GM21390 (cell line): ENCODE data around the gene DNAAF1.
"Not testable (repeated sequence)": the region's sequence is repeated elsewhere in the genome, so short reads cannot be mapped to it uniquely, and the experiment has no call there.

Experiments used
- ATAC-seq: cut with Tn5 transposase; IDR thresholded peaks from one replicate; pipeline ENCODE4 v1.9.1; 2021; ENCODE audit not compliant: unreplicated experiment

The DNAAF1 gene

GRCh38 chr16:84182680-84183571 is 37.8 kb downstream of the DNAAF1 start:
- ATAC-seq, result no peak

- no peak for ATAC-seq
These were observed 38.4 kb downstream of the DNAAF1 start for GRCh38 chr16:84183572-84183875.

DNA sequence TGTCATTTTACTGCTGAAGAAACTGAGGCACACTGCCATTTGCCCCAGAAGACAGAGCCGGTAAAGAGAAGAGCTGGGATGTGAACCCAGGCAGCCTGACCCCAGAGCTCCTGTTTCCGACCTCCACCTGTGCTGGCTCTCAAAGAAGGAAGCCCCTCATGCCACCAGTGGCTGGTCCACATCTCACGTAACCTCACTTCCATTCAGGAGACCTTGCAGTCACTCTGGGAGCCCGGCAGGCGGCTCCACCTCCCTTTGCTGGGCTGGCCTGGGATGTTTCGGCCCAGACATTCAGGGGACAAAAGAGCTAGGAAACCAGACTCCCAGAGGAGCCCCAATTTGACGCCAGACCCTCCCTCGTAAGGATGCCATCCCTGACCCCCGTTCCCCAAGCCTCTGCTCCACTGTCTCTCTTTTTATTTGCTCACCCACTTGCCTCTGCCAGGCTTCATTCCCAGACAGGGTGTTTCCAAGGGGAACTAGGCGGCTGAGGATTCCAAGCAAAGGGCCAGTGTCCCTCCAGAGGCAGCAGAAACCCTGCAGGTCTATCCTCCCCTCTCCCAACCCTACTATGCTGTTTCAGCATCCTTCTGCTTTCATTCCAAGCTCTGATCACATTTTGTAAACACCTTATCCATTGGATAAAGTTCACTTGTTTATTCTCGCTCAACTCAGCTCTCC is 38.9 kb downstream of the DNAAF1 start:
- no peak for ATAC-seq

DNA sequence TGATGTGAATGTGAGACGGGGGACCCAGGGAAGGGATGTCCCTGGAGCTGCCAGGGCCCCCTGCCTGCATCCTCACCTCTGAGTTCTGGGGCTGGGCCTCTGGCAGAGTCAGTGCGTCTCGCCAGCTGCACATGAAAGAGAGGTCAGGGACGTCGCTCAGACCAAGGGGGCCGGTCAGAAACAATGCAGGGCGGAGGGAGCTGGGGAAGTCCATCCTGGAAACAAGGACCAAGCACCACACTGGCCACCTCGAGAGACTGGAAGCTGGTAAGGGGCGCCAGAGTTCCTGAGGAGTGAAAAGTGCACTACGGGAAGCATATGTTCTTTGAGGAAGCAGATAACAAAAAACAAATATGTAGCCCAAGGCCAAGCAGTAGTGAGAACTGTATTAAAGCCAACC is 39.7 kb downstream of the DNAAF1 start:
- ATAC-seq, result no peak

GRCh38 chr16:84186685-84187437 is 41.8 kb downstream of the DNAAF1 start, which contains the start of gene TAF1C:
TAF1C (minus strand) TSS chr16:84187057; CDS start chr16:84184988, 2,069 bp downstream.
- peak; percentile 96 for ATAC-seq

- ATAC-seq, result no peak
These were observed 45.8 kb downstream of the DNAAF1 start, which contains the start of gene ADAD2 for GRCh38 chr16:84190731-84191388. ADAD2 (plus strand) TSS chr16:84191157; CDS start chr16:84191231, 74 bp downstream.

DNA sequence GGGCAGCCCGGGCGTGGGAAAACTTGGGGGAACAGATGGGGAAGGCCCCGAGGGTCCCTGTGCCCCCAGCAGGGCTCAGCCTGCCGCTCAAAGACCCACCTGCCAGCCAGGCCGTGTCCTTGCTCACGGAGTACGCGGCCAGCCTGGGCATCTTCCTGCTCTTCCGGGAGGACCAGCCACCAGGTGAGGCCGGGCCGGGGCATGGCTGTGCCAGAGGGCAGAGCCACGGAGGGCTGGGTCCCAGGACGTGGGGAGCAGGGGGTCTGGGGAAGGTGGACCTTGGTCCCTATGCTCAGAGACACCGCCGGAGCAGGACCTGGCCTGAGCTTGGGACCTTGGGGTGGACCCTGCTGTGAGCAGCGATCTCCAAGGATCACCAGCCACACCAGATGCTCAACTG is 46.4 kb downstream of the DNAAF1 start:
- ATAC-seq, result no peak

DNA sequence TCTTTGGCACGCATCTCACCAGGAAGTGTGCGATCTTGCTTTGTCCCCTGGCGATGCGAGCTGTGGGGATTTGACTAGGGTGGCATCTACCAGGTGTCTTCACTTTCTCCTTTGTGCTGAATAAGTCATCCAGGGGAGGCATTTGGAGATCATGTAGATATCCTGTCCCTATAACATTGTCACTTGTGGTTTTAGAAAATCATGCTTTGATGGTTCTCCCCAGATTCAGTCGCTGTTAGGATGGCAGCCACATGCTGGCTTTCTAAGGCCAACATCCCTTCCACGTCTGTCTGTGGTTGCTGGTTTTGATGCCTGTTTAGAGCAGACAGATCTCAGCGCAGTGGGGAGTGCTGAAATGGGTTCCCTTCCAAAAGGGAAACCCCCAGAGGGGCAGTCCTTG is 48.4 kb downstream of the DNAAF1 start:
- no peak for ATAC-seq

GRCh38 chr16:84194018-84194417 is 48.9 kb downstream of the DNAAF1 start:
- ATAC-seq, result no peak

GRCh38 chr16:84194470-84195200 is 49.5 kb downstream of the DNAAF1 start:
- ATAC-seq, result no peak

DNA sequence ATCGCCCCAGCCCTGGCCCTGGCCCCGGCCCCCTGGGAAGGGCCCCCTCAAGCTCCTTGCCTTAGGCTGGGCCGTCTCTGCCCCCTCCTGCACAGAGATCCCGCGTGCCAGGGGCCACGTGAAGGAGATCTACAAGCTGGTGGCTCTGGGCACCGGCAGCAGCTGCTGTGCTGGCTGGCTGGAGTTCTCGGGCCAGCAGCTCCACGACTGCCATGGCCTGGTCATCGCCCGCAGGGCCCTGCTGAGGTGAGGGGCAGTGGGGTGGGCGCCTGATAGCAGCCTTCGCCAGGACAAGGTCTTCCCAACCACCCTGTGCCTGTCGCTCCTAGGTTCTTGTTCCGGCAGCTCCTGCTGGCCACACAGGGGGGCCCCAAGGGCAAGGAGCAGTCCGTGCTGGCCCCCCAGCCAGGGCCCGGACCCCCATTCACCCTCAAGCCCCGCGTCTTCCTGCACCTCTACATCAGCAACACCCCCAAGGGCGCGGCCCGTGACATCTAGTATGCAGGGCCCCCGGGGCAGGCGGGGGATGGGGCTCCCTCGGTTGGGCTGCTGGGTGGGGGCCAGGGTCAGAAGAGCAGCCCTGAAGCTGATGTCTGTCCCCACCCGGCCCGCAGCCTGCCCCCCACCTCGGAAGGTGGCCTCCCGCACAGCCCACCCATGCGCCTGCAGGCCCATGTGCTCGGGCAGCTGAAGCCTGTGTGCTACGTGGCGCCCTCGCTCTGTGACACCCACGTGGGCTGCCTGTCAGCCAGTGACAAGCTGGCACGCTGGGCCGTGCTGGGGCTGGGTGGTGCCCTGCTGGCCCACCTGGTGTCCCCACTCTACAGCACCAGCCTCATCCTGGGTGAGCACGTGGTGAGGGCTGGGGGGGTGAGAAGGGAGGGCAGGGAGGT is 50.3 kb downstream of the DNAAF1 start:
- ATAC-seq, result no peak

DNA sequence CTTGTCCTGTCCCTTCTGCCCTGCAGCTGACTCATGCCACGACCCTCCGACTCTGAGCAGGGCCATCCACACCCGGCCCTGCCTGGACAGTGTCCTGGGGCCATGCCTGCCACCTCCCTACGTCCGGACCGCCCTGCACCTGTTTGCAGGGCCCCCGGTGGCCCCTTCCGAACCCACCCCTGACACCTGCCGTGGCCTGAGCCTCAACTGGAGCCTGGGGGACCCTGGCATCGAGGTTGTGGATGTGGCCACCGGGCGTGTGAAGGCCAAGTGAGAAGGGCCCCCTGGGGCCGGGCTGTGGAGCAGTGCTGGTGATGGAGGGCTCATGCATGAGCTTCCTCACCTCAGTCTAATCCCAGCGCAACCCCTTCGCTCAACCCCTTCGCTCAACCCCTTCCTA is 51.0 kb downstream of the DNAAF1 start:
- ATAC-seq, result no peak

- no peak for ATAC-seq
These were observed 51.8 kb downstream of the DNAAF1 start for GRCh38 chr16:84196727-84197394.

GRCh38 chr16:84197466-84198128 is 52.5 kb downstream of the DNAAF1 start:
- ATAC-seq, result no peak

DNA sequence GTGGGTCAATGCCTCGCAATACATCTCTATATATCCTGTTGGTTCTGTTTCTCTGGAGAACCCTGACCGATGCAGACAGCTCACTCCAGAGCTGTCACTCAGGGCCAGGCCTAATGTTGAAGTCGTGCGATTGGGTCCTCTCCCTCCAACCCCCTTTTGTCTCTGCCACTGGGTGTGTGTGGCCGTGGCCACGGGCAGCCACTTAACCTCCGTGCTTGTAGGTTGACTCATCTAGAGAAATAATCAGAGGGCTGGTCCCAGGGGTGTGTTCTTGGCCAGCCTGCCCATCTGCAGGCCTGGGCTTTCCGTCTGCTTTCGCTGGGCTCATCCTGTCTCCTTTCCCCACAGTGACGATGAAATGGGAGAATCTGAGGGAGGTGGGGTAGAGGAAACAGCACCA is 53.3 kb downstream of the DNAAF1 start:
- no peak for ATAC-seq

- ATAC-seq, result no peak
These were observed 54.0 kb downstream of the DNAAF1 start for GRCh38 chr16:84199097-84199496.

- no peak for ATAC-seq
These were observed 54.8 kb downstream of the DNAAF1 start for GRCh38 chr16:84199861-84200260.

GRCh38 chr16:84204551-84204950 is 59.4 kb downstream of the DNAAF1 start:
- not testable (repeated sequence) for ATAC-seq
